H1 (cell line): ENCODE measurements around the gene DBF4. TPM values are rescaled to one million over a fixed set of nuclear protein-coding genes. Genes with fewer than 3 reads are reported as not detected.

ENCODE experiments used
- CTCF ChIA-PET: fragments of 300-600 bp; sonication (Branson Sonifier 250); formaldehyde crosslinking; loops from one replicate; lab custom pipeline; 2021; ENCODE audit not compliant: partially characterized antibody; lab: Charles Lee
- POLR2A ChIA-PET: fragments of 300-600 bp; sonication (Branson Sonifier 250); formaldehyde crosslinking; loops from one replicate; lab custom pipeline; 2021; ENCODE audit warnings: inconsistent platforms; ENCODE audit not compliant: partially characterized antibody; lab: Charles Lee
- DNase-seq, 2 experiments: peaks; one replicate each; pipeline versions ENCODE4 v3.0.0 to v3.0.0-alpha.2; 2010 to 2022; ENCODE audit warnings: low spot score in 2 of 2, low read depth in 1 of 2, mixed read lengths in 1 of 2
- FAIRE-seq: peaks from 2 replicates; lab custom pipeline; 2011; peaks lifted over from hg19 to GRCh38; lab: Jason Lieb, UNC
- H2AFZ ChIP-seq: 2 replicates; pipeline ENCODE4 v1.8.1; 2012; ENCODE audit warnings: low read length, inconsistent platforms
- H2AK5ac ChIP-seq: 2 replicates; pipeline ENCODE4 v1.6.1; 2013; ENCODE audit warnings: low read depth, low read length
- H2BK120ac ChIP-seq: replicated peaks from 2 replicates; pipeline ENCODE3; 2013; ENCODE audit warnings: low read depth, low read length, inconsistent platforms
- H2BK12ac ChIP-seq: 2 replicates; pipeline ENCODE4 v1.6.1; 2013; ENCODE audit warnings: low read depth, low read length
- H2BK15ac ChIP-seq: 2 replicates; pipeline ENCODE4 v1.6.1; 2013; ENCODE audit warnings: low read length
- H2BK20ac ChIP-seq: 2 replicates; pipeline ENCODE4 v1.6.1; 2013; ENCODE audit warnings: low read length
- H2BK5ac ChIP-seq: 2 replicates; pipeline ENCODE4 v1.6.1; 2013; ENCODE audit warnings: low read depth, low read length
- H3K14ac ChIP-seq: 2 replicates; pipeline ENCODE4 v1.6.1; 2013; ENCODE audit warnings: inconsistent platforms; ENCODE audit not compliant: insufficient read length
- H3K18ac ChIP-seq: 2 replicates; pipeline ENCODE4 v1.6.1; 2013; ENCODE audit warnings: low read length; ENCODE audit errors: extremely low read depth
- H3K23ac ChIP-seq: 2 replicates; pipeline ENCODE4 v1.6.1; 2013; ENCODE audit warnings: inconsistent platforms; ENCODE audit not compliant: insufficient read length
- H3K23me2 ChIP-seq: 2 replicates; pipeline ENCODE4 v1.6.1; 2013; ENCODE audit warnings: low read depth, low read length
- H3K27ac ChIP-seq: 2 replicates; pipeline ENCODE4 v1.6.1; 2011; ENCODE audit warnings: low read depth, low read length, inconsistent platforms
- H3K27me3 ChIP-seq, 4 experiments: replicated peaks in 1 of 4; 1 replicate in 1 of 4; 2 replicates in 3 of 4; pipeline versions ENCODE4 v1.6.1 to v1.8.1; 2011 to 2013; ENCODE audit warnings: low read length in 3 of 4, mild to moderate bottlenecking in 3 of 4, inconsistent platforms in 2 of 4, mixed read lengths in 2 of 4, moderate library complexity in 1 of 4; ENCODE audit not compliant: control insufficient read depth in 3 of 4, insufficient read depth in 3 of 4; ENCODE audit errors: extremely low read depth in 1 of 4
- H3K36me3 ChIP-seq, 4 experiments: 2 replicates each; pipeline versions ENCODE4 v1.6.1 to v1.8.1; 2011 to 2013; ENCODE audit warnings: mild to moderate bottlenecking in 4 of 4, low read length in 3 of 4, moderate library complexity in 2 of 4, control low read depth in 1 of 4, inconsistent platforms in 1 of 4; ENCODE audit not compliant: insufficient read depth in 4 of 4, control insufficient read depth in 2 of 4
- H3K4ac ChIP-seq: replicated peaks from 2 replicates; pipeline ENCODE3; 2013; ENCODE audit warnings: low read length, low read depth, mixed read lengths, inconsistent platforms; ENCODE audit not compliant: insufficient read length
- H3K4me1 ChIP-seq, 4 experiments: replicated peaks in 1 of 4; 1 replicate in 1 of 4; 2 replicates in 3 of 4; pipeline versions ENCODE4 v1.6.1 to v1.8.1; 2011 to 2013; ENCODE audit warnings: low read length in 3 of 4, inconsistent platforms in 2 of 4, mixed read lengths in 1 of 4; ENCODE audit not compliant: insufficient read depth in 4 of 4, control insufficient read depth in 3 of 4
- H3K4me2 ChIP-seq, 2 experiments: 2 replicates each; pipeline versions ENCODE4 v1.6.1 to v1.8.1; 2011 to 2013; ENCODE audit warnings: low read depth in 2 of 2, low read length in 2 of 2, control low read depth in 1 of 2, inconsistent platforms in 1 of 2, mild to moderate bottlenecking in 1 of 2; ENCODE audit not compliant: insufficient read depth in 1 of 2
- H3K4me3 ChIP-seq, 4 experiments: fragments of 200-600, 300-600 bp in 1 of 4; sonication (generic), shearing (Covaris generic), sonication (Bioruptor Twin) in 1 of 4; 2 replicates each; pipeline versions ENCODE4 v1.5.1 to v1.8.1; 2011 to 2016; ENCODE audit warnings: low read length in 4 of 4, low read depth in 3 of 4, control low read depth in 2 of 4, inconsistent platforms in 2 of 4, mild to moderate bottlenecking in 2 of 4, mixed read lengths in 1 of 4, moderate library complexity in 1 of 4; ENCODE audit not compliant: insufficient read depth in 2 of 4; ENCODE audit errors: extremely low read depth in 1 of 4
- H3K56ac ChIP-seq: replicated peaks from 2 replicates; pipeline ENCODE3; 2013; ENCODE audit warnings: low read depth, mild to moderate bottlenecking, mixed read lengths, low read length, inconsistent platforms; ENCODE audit not compliant: insufficient read length
- H3K79me1 ChIP-seq: 2 replicates; pipeline ENCODE4 v1.6.1; 2013; ENCODE audit warnings: low read depth, low read length, control low read depth
- H3K79me2 ChIP-seq, 2 experiments: 2 replicates each; pipeline versions ENCODE4 v1.6.1 to v1.8.1; 2012 to 2013; ENCODE audit warnings: low read length in 2 of 2, mild to moderate bottlenecking in 2 of 2, inconsistent platforms in 1 of 2; ENCODE audit not compliant: insufficient read depth in 2 of 2, control insufficient read depth in 1 of 2
- H3K9ac ChIP-seq, 4 experiments: replicated peaks in 1 of 4; 1 replicate in 1 of 4; 2 replicates in 3 of 4; pipeline versions ENCODE4 v1.6.1 to v1.8.1; 2011 to 2013; ENCODE audit warnings: low read depth in 3 of 4, low read length in 3 of 4, control low read depth in 2 of 4, mild to moderate bottlenecking in 2 of 4, moderate library complexity in 2 of 4, inconsistent platforms in 1 of 4; ENCODE audit errors: extremely low read depth in 1 of 4
- H3K9me3 ChIP-seq, 2 experiments: 2 replicates each; pipeline versions ENCODE4 v1.6.1 to v1.8.1; 2012 to 2013; ENCODE audit warnings: mild to moderate bottlenecking in 2 of 2, moderate library complexity in 2 of 2, control low read depth in 1 of 2, inconsistent platforms in 1 of 2, low read depth in 1 of 2, low read length in 1 of 2, mixed read lengths in 1 of 2; ENCODE audit not compliant: insufficient read depth in 2 of 2
- H4K20me1 ChIP-seq, 2 experiments: replicated peaks in 1 of 2; 2 replicates each; pipeline versions ENCODE3 to v1.8.1; 2011 to 2013; ENCODE audit warnings: inconsistent platforms in 2 of 2, low read length in 2 of 2, mild to moderate bottlenecking in 1 of 2; ENCODE audit not compliant: insufficient read depth in 2 of 2, control insufficient read depth in 1 of 2
- H4K5ac ChIP-seq: 2 replicates; pipeline ENCODE4 v1.6.1; 2013; ENCODE audit warnings: low read length, low read depth, mixed read lengths, inconsistent platforms; ENCODE audit not compliant: insufficient read length
- H4K8ac ChIP-seq: 2 replicates; pipeline ENCODE4 v1.8.0; 2013; ENCODE audit warnings: mild to moderate bottlenecking, moderate library complexity, low read length, inconsistent platforms; ENCODE audit not compliant: insufficient read depth; ENCODE audit errors: extremely low read depth
- H4K91ac ChIP-seq: replicated peaks from 2 replicates; pipeline ENCODE3; 2013; ENCODE audit warnings: low read length, mixed read lengths, inconsistent platforms; ENCODE audit not compliant: insufficient read length
- RXRA ChIP-seq: IDR thresholded peaks from 2 replicates; pipeline ENCODE4 v1.6.1; 2011; ENCODE audit warnings: low read depth, mild to moderate bottlenecking, low read length, moderate library complexity; ENCODE audit not compliant: insufficient read depth
- WGBS, 2 experiments: shearing (Covaris generic) in 1 of 2; methylation state at CpG; one replicate each; pipeline versions ENCODE4 v1.1.6 to v1.1.7; 2013 to 2015; ENCODE audit warnings: low lambda C conversion rate in 2 of 2, mixed read lengths in 2 of 2, inconsistent platforms in 1 of 2, low coverage in 1 of 2, missing lambda C conversion rate in 1 of 2; ENCODE audit not compliant: insufficient replicate concordance in 2 of 2, insufficient coverage in 1 of 2, insufficient read length in 1 of 2; ENCODE audit errors: extremely low coverage in 1 of 2, missing lambda C conversion rate in 1 of 2; 5-methylcytosine and 5-hydroxymethylcytosine counted together
- polyA plus RNA-seq, 7 experiments: library from polyadenylated mRNA; depleted of rRNA in 3 of 7; stranded (reverse) in 5 of 7; unstranded in 2 of 7; fragments of >200 nt in 5 of 7; fragments of 200-250 nt in 2 of 7; gene quantifications; 1 replicate in 5 of 7; 2 replicates in 1 of 7; 4 replicates in 1 of 7; pipeline versions ENCODE4 v1.2.1 to v1.2.3, GENCODE V29; 2011 to 2013; ENCODE audit warnings: missing spikeins in 2 of 7, mixed read lengths in 2 of 7
- total RNA-seq: library from RNA; stranded (reverse); fragmentation: NEBNext Ultra II Directional; extraction: Animal tissue kit (Norgen Biotek cat#: 25700); gene quantifications from 2 replicates; pipeline ENCODE4 v1.2.1, GENCODE V29; 2021

Gene DBF4
- total and polyA plus RNA-seq, 2 of the 8 experiments (the other 6 are each of a cell fraction or from before 2014, with no cell fraction given) = 8.7 to 82.4 TPM

DNA sequence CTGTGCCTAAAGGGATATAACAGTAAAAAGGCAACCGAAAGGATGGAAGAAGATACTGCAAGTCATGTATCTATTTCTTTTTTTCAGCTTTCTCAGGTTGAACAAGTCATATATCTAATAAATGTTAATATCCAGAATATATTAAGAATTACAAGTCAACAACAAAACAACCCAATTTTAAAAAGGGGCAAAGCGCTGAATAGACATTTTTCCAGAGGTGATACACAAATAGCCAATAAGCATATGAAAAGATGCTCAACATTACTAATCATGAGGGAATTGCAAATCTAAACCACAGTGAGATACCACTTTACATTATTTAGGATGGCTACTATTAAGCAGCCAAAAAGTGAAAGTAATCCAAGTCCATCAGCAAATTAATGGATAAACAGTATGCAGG, 23.0 kb downstream of the DBF4 start:
- H3K36me3 ChIP-seq = peaks cover 0 to 72% (median 18%) of the 10 kb centered on the region in 4 experiments; a peak in 5 of 8 replicates
- FAIRE-seq = no peak

More for the DNA sequence above, 23.0 kb downstream of the DBF4 start:
- Histone ChIP-seq H2BK12ac (no peak overlapping the region), H4K5ac (no peak overlapping the region), H3K79me1 (peaks cover 2% of the 10 kb centered on the region; the same call in 1 of the 2 replicates), H2AK5ac (no peak overlapping the region), H2BK15ac (no peak overlapping the region), H4K8ac (no peak overlapping the region), H3K23ac (no peak overlapping the region), H2BK5ac (no peak overlapping the region), H3K14ac (no peak overlapping the region), H2AFZ (no peak overlapping the region), H4K20me1 (peaks cover 0 to 3% of the 10 kb centered on the region in 2 experiments), H3K79me2 (peaks cover 0 to 7% of the 10 kb centered on the region in 2 experiments; a peak in 1 of 4 replicates), H3K56ac (no peak overlapping the region), H3K4me2 (no peak overlapping the region), H3K9me3 (no peaks in the 10 kb centered on the region), H3K18ac (no peak overlapping the region), H2BK120ac (no peak overlapping the region), H3K4ac (no peak overlapping the region), H3K23me2 (no peaks in the 10 kb centered on the region; the same call in 1 of the 2 replicates), H3K27ac (no peak overlapping the region), H3K4me1 (no peaks in the 10 kb centered on the region), H4K91ac (no peak overlapping the region), H3K27me3 (no peaks in the 10 kb centered on the region), H3K9ac (no peak overlapping the region), H2BK20ac (no peak overlapping the region)
- POLR2A ChIA-PET = no interaction called here
- WGBS, 2 experiments = 98% methylated on average over 2 of the region's 2 CpGs; no CpG with 5 or more reads in 1 of the 2 experiments
- DNase-seq = no peak
- CTCF ChIA-PET = no interaction called here
- no peak for TF ChIP-seq RXRA
- TF ChIP-seq, all 59 proteins: peak for 0
- H3K4me3 ChIP-seq = no peak overlapping the region
